Measurements from ENCODE around the gene CCKAR. TPM values are rescaled to one million over a fixed set of nuclear protein-coding genes. Genes with fewer than 3 reads are reported as not detected.

CCKAR gene
- total RNA-seq, 1 experiment from 2014 or later, result not detected

GRCh38 chr4:26530099-26530498 is 39.8 kb upstream of the CCKAR start:
- POLR2A ChIA-PET, result no interaction called here
- CTCF ChIA-PET, result interaction anchor here (0.6 to 0.7 kb wide), 3 partner anchors 9 to 477 kb away, joined by 3 read pairs; no protein-coding TSS in a partner anchor
- no TSS peak for BruUV-seq (replicated peaks)

DNA sequence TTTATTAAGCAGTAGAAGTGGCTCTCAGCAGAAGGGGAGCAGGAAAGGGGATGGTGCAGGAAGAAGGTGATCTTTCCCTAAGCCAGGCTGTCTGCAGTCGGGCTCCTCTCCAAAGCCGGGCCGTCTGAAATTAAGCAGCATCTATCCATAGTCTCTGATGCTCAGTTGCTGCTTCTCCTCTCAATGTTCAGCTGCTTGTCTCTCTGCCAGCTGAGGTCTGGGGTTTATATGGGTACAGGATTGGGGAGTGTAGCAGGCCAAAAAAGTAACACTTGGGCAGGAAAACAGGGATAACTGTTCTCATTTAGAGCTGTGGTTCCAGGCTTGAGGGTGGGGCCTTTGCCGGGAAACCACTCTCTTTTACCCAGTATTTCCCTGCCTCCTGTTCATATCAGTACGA is 39.2 kb upstream of the CCKAR start:
- POLR2A ChIA-PET, result no interaction called here
- Mint-ChIP-seq H3K4me1 (ENCODE audit: insufficient read depth, unreplicated experiment) (peaks cover 8% of the 10 kb centered on the region), H3K9me3 (ENCODE audit: unreplicated experiment) (no peaks in the 10 kb centered on the region), H3K4me3 (ENCODE audit: unreplicated experiment) (no peak overlapping the region), H3K27ac (ENCODE audit: low read depth, unreplicated experiment) (no peak overlapping the region), H3K27me3 (ENCODE audit: insufficient read depth, unreplicated experiment) (no peaks in the 10 kb centered on the region), H3K36me3 (ENCODE audit: insufficient read depth, unreplicated experiment) (no peaks in the 10 kb centered on the region)
- TF ChIP-seq CTCF (IDR thresholded peaks at IDR 0.05; ENCODE audit: unreplicated experiment), result no peak
- no peak for DNase-seq (ENCODE audit: unreplicated experiment)
- CTCF ChIA-PET, result no interaction called here
- BruUV-seq (replicated peaks), result no TSS peak
- intact Hi-C loops (cut with micrococcal nuclease), result no loop called here

More at GRCh38 chr4:26530099-26530498, 39.8 kb upstream of the CCKAR start:
- Mint-ChIP-seq H3K27ac (ENCODE audit: low read depth, unreplicated experiment) (no peak overlapping the region), H3K9me3 (ENCODE audit: unreplicated experiment) (no peaks in the 10 kb centered on the region), H3K4me3 (ENCODE audit: unreplicated experiment) (no peak overlapping the region), H3K4me1 (ENCODE audit: insufficient read depth, unreplicated experiment) (peaks cover 6% of the 10 kb centered on the region), H3K27me3 (ENCODE audit: insufficient read depth, unreplicated experiment) (no peaks in the 10 kb centered on the region), H3K36me3 (ENCODE audit: insufficient read depth, unreplicated experiment) (no peaks in the 10 kb centered on the region)
- intact Hi-C loops (cut with micrococcal nuclease), result no loop called here
- no peak for TF ChIP-seq CTCF (IDR thresholded peaks at IDR 0.05; ENCODE audit: unreplicated experiment)
- no peak for DNase-seq (ENCODE audit: unreplicated experiment)

GRCh38 chr4:26525771-26526150 is 35.5 kb upstream of the CCKAR start:
- no peak overlapping the region for H3K4me3 Mint-ChIP-seq (ENCODE audit: unreplicated experiment)
- H3K27me3 Mint-ChIP-seq (ENCODE audit: insufficient read depth, unreplicated experiment), result no peaks in the 10 kb centered on the region
- intact Hi-C loops (cut with micrococcal nuclease), result no loop called here
- CTCF ChIA-PET, result no interaction called here
- H3K27ac Mint-ChIP-seq (ENCODE audit: low read depth, unreplicated experiment), result no peak overlapping the region
- no peaks in the 10 kb centered on the region for H3K9me3 Mint-ChIP-seq (ENCODE audit: unreplicated experiment)
- no TSS peak for BruUV-seq (replicated peaks)
- no peak for TF ChIP-seq CTCF (IDR thresholded peaks at IDR 0.05; ENCODE audit: unreplicated experiment)
- POLR2A ChIA-PET, result no interaction called here
- no peaks in the 10 kb centered on the region for H3K36me3 Mint-ChIP-seq (ENCODE audit: insufficient read depth, unreplicated experiment)
- no peak for DNase-seq (ENCODE audit: unreplicated experiment)
- peaks cover 14% of the 10 kb centered on the region for H3K4me1 Mint-ChIP-seq (ENCODE audit: insufficient read depth, unreplicated experiment)

- Mint-ChIP-seq H3K4me3 (ENCODE audit: unreplicated experiment) (no peak overlapping the region), H3K27me3 (ENCODE audit: insufficient read depth, unreplicated experiment) (no peaks in the 10 kb centered on the region), H3K27ac (ENCODE audit: low read depth, unreplicated experiment) (no peak overlapping the region), H3K36me3 (ENCODE audit: insufficient read depth, unreplicated experiment) (no peaks in the 10 kb centered on the region), H3K9me3 (ENCODE audit: unreplicated experiment) (no peaks in the 10 kb centered on the region), H3K4me1 (ENCODE audit: insufficient read depth, unreplicated experiment) (peaks cover 14% of the 10 kb centered on the region)
- intact Hi-C loops (cut with micrococcal nuclease), result no loop called here
- TF ChIP-seq CTCF (IDR thresholded peaks at IDR 0.05; ENCODE audit: unreplicated experiment), result no peak
- DNase-seq (ENCODE audit: unreplicated experiment), result no peak
- no TSS peak for BruUV-seq (replicated peaks)
- ChIA-PET CTCF (no interaction called here), POLR2A (no interaction called here)
These were observed 35.0 kb upstream of the CCKAR start for GRCh38 chr4:26525136-26525770.

Measured in MCF 10A (cell line).